ENCODE data around the gene CCDC142. TPM values are rescaled to one million over a fixed set of nuclear protein-coding genes. Genes with fewer than 3 reads are reported as not detected.
A peak's percentile ranks its signal among the peaks of the same experiment; 100 is the strongest.

The CCDC142 gene
- total and polyA plus RNA-seq, 9 of the 15 experiments (the other 6 are each of a cell fraction or from before 2014, with no cell fraction given): 0.55 to 11.7 (median 7.2) TPM

GRCh38 chr2:74498500-74499266, 15.9 kb upstream of the CCDC142 start:
- Histone ChIP-seq H3K9me3 (replicated peaks; ENCODE audit: control insufficient read depth, insufficient read depth, low read depth, low read length) (no peaks in the 10 kb centered on the region), H3K27me3 (ENCODE audit: control insufficient read depth in 2 of 2, insufficient read depth in 2 of 2, low read length in 2 of 2) (no peaks in the 10 kb centered on the region), H3K9ac (ENCODE audit: insufficient read depth in 1 of 2, low read depth in 2 of 2, low read length in 2 of 2) (no peak overlapping the region), H2AFZ (ENCODE audit: low read depth, low read length) (no peak overlapping the region), H4K20me1 (replicated peaks; ENCODE audit: control insufficient read depth, insufficient read depth, low read length) (no peaks in the 10 kb centered on the region), H3K4me1 (replicated peaks in 1 of 2; ENCODE audit: control insufficient read depth in 2 of 2, insufficient read depth in 2 of 2, low read length in 2 of 2) (peaks cover 11 to 46% of the 10 kb centered on the region in 2 experiments; a peak in 4 of 5 replicates), H3K9me1 (ENCODE audit: control insufficient read depth, insufficient read depth, low read length) (no peaks in the 10 kb centered on the region), H3K4me2 (ENCODE audit: insufficient read depth, low read length) (no peak overlapping the region), H3K27ac (ENCODE audit: extremely low read depth, low read depth, low read length) (no peak overlapping the region), H3K79me2 (ENCODE audit: control insufficient read depth, insufficient read depth, low read length) (peaks cover 12% of the 10 kb centered on the region; the same call in 2 of the 3 replicates), H3K36me3 (ENCODE audit: control insufficient read depth, insufficient read depth, low read length) (peaks cover 8% of the 10 kb centered on the region; the same call in 2 of the 3 replicates), H3K4me3 (no peak overlapping the region)
- in situ Hi-C loops (cut with MboI) (no loop called here), intact Hi-C loops (cut with micrococcal nuclease) (no loop called here)
- CTCF ChIA-PET (ENCODE audit: low intra/inter-chr PET ratio): no interaction called here
- FAIRE-seq (no peak), ATAC-seq (no peak), DNase-seq (ENCODE audit: extremely low read depth in 1 of 4, low spot score in 3 of 4) (no peak)
- POLR2A ChIA-PET: no interaction called here
- TF ChIP-seq JUND (IDR thresholded peaks at IDR 0.05; ENCODE audit: borderline replicate concordance, low read depth, low read length) (no peak), JUND (tag; IDR thresholded peaks at IDR 0.05; ENCODE audit: borderline replicate concordance, low read depth, low read length) (no peak), NR1H2 (CRISPR knock-in tag; IDR thresholded peaks at IDR 0.05) (no peak), EP400 (IDR thresholded peaks at IDR 0.05) (no peak), BRD4 (IDR thresholded peaks at IDR 0.05) (no peak), ZBTB33 (CRISPR knock-in tag; IDR thresholded peaks at IDR 0.05) (peak; percentile 75; the same call in 1 of the 2 replicates)
- no TSS peak for BruUV-seq (replicated peaks)
- 96% methylated on average over 31 of the region's 41 CpGs for WGBS (ENCODE audit: insufficient coverage, low coverage, missing lambda C conversion rate)

Data from K562 (cell line).